Central memory CD4-positive, alpha-beta T cell (primary cell): ENCODE results near the gene ABCG4.
A peak's percentile ranks its signal among the peaks of the same experiment; 100 is the strongest.
"Not testable (repeated sequence)": the region's sequence is repeated elsewhere in the genome, so short reads cannot be mapped to it uniquely, and the experiment has no call there.

Source experiments
- DNase-seq: peaks from one replicate; pipeline ENCODE4 v3.0.0; 2022
- total RNA-seq, 3 experiments: gene quantifications; one replicate each; lab custom pipeline; 2026; lab: John Stamatoyannopoulos, UW

The ABCG4 gene
- 0 to 0.04 (median 0) reads per million in 3 experiments for total RNA-seq

DNA sequence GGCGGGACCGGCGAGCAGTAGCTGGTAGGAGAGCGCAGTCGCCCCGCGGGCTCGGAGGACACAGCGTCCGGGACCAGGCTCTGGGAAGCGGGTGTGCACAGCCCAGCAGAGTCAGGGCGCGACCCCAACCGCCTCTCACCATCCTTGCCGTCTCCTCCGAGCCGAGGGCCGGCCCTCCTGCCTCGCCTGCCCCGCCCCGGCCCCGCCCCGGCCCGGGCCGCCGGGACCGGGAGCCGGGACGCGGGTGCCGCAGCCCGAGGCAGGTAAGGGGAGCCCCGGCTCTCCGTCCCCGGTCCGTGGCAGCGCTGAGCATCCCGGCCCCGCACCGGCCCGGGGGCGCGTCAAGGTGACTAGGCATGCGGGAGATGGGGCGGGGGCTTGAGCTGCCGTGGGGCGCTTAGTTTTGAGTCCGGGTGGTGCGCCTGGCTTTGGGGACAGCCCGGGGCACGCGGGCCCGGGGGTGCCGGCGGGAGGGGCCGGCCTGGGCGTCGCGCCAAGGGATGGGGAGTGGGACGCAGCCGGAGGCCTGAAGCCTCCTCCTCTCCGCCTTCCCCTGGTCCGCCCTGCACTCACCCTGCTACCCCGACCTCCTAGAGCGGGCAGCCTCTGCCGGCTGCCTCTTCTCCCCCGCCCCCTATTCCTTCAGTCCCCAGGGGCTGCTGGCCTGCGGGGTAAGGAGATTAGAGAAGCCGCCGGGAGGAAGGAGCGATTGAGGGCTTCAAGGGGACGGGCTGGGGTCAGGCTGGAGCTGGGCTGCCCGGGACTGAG lies at the start of gene ABCG4:
Gene ABCG4 (plus strand): TSS at position 35 of the 768 bp plus-strand sequence. CDS start 914 bp downstream, outside the sequence.
- peak; percentile 5 for DNase-seq

GRCh38 chr11:119099711-119100110 lies 49.1 kb upstream of the ABCG4 start:
- DNase-seq = no peak

GRCh38 chr11:119100246-119100970 lies 48.4 kb upstream of the ABCG4 start:
- DNase-seq = no peak

- DNase-seq = no peak
These were observed 47.7 kb upstream of the ABCG4 start for GRCh38 chr11:119100994-119101758.

DNA sequence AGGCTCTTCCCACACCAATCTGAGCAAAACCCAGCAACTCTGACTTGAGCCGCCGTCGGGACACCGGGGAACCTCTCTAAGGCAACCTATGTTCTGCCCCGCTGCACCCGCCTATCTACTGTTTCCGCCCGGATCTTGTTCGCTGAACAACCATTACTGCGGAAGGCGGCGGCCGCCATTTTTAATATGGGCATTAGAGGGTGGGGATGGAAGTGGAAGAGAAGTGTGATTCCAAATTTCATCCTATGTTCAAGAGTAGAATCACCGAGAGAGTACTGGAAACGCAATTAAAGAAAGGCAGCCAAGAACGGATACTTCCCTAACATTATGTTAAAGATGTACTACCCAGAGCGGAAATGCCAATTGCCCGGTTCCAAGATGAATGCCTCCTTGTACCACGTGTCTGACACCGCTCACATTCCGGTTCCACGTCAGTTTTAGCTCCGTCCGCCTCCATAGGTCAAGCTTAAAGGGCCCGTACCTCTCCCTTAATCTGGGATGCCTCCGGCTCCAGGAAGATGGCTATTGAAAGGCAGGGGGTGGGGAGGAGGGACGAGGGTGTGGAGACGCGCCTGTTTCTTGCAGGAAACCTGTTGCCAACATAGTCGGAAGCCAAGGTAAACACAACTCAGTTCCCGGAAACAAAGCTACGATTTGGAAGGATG lies 47.0 kb upstream of the ABCG4 start, which contains the start of gene DPAGT1:
Gene DPAGT1 (minus strand): TSS at position 95 of the 665 bp plus-strand sequence. CDS start 198 bp downstream, outside the sequence.
- DNase-seq = peak; percentile 85

GRCh38 chr11:119103161-119103664 lies 45.6 kb upstream of the ABCG4 start:
- not testable (repeated sequence) for DNase-seq

DNA sequence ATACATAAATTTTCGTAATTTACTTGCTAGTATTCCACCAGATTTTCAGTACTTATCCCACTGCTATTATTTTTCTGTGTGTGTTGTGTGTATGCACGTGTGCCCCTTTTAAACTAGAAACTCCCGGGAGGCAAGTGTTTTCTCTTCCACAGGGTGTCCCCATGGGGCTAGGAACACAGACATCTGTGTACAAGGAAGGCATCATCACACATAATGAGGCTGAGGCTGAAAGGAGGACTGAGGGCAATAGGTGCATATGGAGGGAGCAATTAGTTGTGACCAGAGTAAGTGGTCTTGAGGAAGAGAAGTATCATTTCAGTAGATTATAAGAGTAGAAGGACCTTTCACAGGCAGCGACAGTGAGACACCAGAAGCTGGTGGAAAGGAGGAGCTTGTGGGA lies 45.1 kb upstream of the ABCG4 start:
- no peak for DNase-seq

DNA sequence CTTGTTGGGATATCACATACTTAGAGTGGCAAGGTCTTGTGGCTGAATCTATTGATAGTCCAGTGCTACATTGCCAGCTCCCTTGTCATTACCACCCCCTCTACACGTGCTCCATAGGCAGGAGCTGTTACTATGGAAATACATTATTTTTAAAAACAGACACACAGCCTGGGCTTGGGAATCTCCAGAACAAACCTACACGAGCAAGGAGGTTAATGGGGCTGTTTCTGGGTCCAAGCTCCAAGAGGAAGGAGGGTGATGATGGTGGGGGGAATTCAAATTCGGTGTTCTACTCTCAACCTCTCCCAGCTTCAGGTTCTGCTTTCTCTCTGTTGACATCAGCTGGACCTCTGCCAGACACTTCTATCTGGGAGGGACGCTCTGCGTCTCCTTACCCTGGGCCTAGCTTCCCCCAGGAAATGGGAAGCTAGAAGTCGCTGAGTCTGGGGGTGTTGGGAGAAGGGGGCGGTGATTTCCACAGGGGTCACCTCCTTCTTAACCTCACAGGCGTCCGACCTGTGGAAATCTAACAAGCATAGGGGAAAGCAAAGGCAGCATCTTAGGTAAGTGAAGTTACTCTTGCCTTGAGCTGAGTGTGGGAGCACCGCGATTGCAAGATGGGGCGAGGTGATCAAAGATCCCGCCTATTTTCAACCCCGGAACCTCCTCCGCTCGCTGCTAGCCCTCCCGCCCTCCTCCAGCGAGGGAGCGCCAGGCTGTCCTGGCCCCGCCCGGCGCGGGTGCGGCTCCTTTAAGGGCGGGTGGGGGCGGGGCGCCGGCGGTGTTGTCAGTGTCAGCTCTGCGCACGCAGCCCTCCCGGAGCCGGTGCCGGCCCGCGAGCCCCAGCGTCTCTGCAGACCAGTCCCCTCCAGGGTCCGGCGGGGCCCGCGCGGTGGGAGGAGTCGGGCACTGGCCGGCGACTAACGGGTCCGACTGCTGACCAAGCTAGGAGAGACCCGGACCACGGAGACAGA lies 42.0 kb upstream of the ABCG4 start, which contains the start of gene C2CD2L:
Gene C2CD2L (plus strand): TSS at position 781 of the 974 bp plus-strand sequence. CDS start 398 bp downstream, outside the sequence.
- DNase-seq = peak; percentile 86

- DNase-seq = no peak
These were observed 41.2 kb upstream of the ABCG4 start for GRCh38 chr11:119107538-119108145.

GRCh38 chr11:119108146-119108856 lies 40.6 kb upstream of the ABCG4 start:
- DNase-seq = peak; percentile 46

- no peak for DNase-seq
These were observed 40.0 kb upstream of the ABCG4 start for GRCh38 chr11:119108857-119109221.

DNA sequence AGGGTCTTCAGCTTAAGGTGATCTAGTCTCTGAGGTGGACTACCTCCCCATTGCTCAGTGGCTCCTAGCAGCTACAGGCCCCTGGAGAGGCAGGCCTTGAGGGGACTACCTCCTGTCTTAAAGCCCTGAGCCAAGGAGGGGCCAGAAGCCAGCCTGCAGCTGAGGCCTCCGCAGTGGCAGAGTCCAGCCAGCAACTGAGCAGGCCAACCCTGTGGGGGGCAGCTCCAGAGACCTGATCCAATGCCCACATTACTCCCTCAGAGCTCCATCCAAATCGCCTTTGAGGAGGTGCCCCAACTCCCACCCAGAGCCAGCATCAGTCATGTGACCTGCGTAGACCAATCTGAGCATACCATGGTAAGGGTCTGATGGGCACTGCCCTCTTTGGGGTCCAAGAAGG lies 39.0 kb upstream of the ABCG4 start:
- DNase-seq = no peak

GRCh38 chr11:119110439-119110838 lies 38.4 kb upstream of the ABCG4 start:
- no peak for DNase-seq

- no peak for DNase-seq
These were observed 37.4 kb upstream of the ABCG4 start for GRCh38 chr11:119111361-119111925.

GRCh38 chr11:119112314-119113020 lies 36.4 kb upstream of the ABCG4 start:
- no peak for DNase-seq

DNA sequence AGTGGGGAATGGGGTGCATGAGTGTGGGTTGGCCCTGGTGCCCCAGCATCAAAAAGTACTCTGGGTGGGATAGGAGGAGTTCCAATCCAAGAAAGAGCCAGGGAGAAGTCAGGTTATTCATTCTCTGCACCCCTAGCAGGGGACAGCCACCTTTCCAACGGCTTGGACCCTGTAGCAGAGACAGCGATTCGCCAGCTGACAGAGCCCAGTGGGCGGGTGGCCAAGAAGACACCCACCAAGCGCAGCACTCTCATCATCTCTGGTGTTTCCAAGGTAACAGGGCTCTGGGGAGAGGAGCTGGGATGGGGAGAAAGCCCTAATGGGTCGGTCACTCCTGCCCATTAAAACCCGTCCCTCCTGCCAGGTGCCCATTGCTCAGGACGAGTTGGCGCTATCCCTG lies 35.1 kb upstream of the ABCG4 start:
- DNase-seq = no peak

GRCh38 chr11:119114351-119114750 lies 34.5 kb upstream of the ABCG4 start:
- no peak for DNase-seq

GRCh38 chr11:119115484-119116234 lies 33.2 kb upstream of the ABCG4 start:
- DNase-seq = peak; percentile 67
